ENCODE results near the gene TNFRSF18. TPM values are rescaled to one million over a fixed set of nuclear protein-coding genes. Genes with fewer than 3 reads are reported as not detected.
A peak's percentile ranks its signal among the peaks of the same experiment; 100 is the strongest.

The TNFRSF18 gene
- total and polyA plus RNA-seq, 2 donors (not counting 1 experiment from before 2014, with no cell fraction given) = 10.1 to 33.5 TPM

- Mint-ChIP-seq H3K27me3 (no peaks in the 10 kb centered on the region), H3K4me3 (peak within 1 kb of the TSS; percentile 93), H3K27ac (peak within 1 kb of the TSS; percentile 84), H3K4me1 (peaks cover 35% of the 10 kb centered on the region), H3K9me3 (ENCODE audit: insufficient read depth) (no peaks in the 10 kb centered on the region)
- Histone ChIP-seq H3K79me2 (ENCODE audit: control insufficient read depth, insufficient read depth, low read length) (peaks cover 67% of the 10 kb centered on the region), H3K4me3 (ENCODE audit: control extremely low read depth in 1 of 5, extremely low read depth in 1 of 5, insufficient read depth in 1 of 5, low read depth in 2 of 5, low read length in 4 of 5) (peak within 1 kb of the TSS; percentile 86 to 98 (median 90)), H4K20me1 (ENCODE audit: control insufficient read depth, insufficient read depth, low read length, poor library complexity, severe bottlenecking) (peaks cover 69% of the 10 kb centered on the region), H3K27ac (ENCODE audit: low read length in 2 of 2) (peak within 1 kb of the TSS; percentile 29 to 91), H3K4me1 (ENCODE audit: control insufficient read depth in 2 of 2, insufficient read depth in 2 of 2, low read length in 2 of 2) (peaks cover 26 to 32% of the 10 kb centered on the region in 2 donors), H3K9me3 (ENCODE audit: control extremely low read depth in 1 of 3, control insufficient read depth in 2 of 3, insufficient read depth in 1 of 3, low read length in 2 of 3) (no peaks in the 10 kb centered on the region), H3K4me2 (replicated peaks; ENCODE audit: low read depth, low read length, poor library complexity, severe bottlenecking) (peak within 1 kb of the TSS; percentile 92), H2AFZ (ENCODE audit: insufficient read depth, low read depth, low read length, poor library complexity, severe bottlenecking) (peak within 1 kb of the TSS; percentile 86), H3K27me3 (replicated peaks in 1 of 4; ENCODE audit: control extremely low read depth in 1 of 4, control insufficient read depth in 3 of 4, insufficient read depth in 4 of 4, low read length in 3 of 4) (no peaks in the 10 kb centered on the region), H3K9ac (ENCODE audit: low read length) (peak within 1 kb of the TSS; percentile 96), H3K36me3 (replicated peaks in 1 of 2; ENCODE audit: control extremely low read depth in 1 of 2, control insufficient read depth in 1 of 2, extremely low read depth in 1 of 2, insufficient read depth in 2 of 2, low read length in 1 of 2) (peaks cover 0 to 24% of the 10 kb centered on the region in 2 experiments)
- WGBS (ENCODE audit: insufficient coverage) = 10% methylated on average over 100 of the region's 100 CpGs
- ATAC-seq (ENCODE audit: low read depth) = no peak
- intact Hi-C loops (cut with micrococcal nuclease) = loop anchor here (1.0 to 10.0 kb wide), 4 partner anchors 24 to 198 kb away; partner anchors contain the start of genes ACAP3, C1orf159 and PUSL1
- CTCF ChIA-PET = interaction anchor here (2.3 kb wide), 2 partner anchors 18 to 113 kb away, joined by 5 read pairs; no protein-coding TSS in a partner anchor
- TF ChIP-seq EZH2 (IDR thresholded peaks at IDR 0.05; ENCODE audit: borderline replicate concordance, insufficient read depth, low read depth, low read length, poor library complexity, severe bottlenecking) = no peak
- DNase-seq = no peak
- POLR2A ChIA-PET = interaction anchor here (1.0 kb wide), 1 partner anchor 116 kb away, joined by 3 read pairs; the partner anchor contains the start of gene C1orf159
Measured at GRCh38 chr1:1232208-1232795, 25.9 kb upstream of the TNFRSF18 start, which contains the start of gene B3GALT6. Gene B3GALT6, plus strand, starts transcription at chr1:1232237. Its CDS starts 42 bp downstream, at chr1:1232279.

GRCh38 chr1:1231400-1232207, 25.2 kb upstream of the TNFRSF18 start, which contains the start of gene SDF4:
Gene SDF4, minus strand, starts transcription at chr1:1232001. Its CDS starts 3,229 bp downstream, at chr1:1228772.
- POLR2A ChIA-PET = interaction anchor here (0.7 to 1.0 kb wide), 3 partner anchors 94 to 115 kb away, joined by 3 read pairs; partner anchors contain the start of gene C1orf159
- Histone ChIP-seq H3K4me2 (replicated peaks; ENCODE audit: low read depth, low read length, poor library complexity, severe bottlenecking) (peak within 1 kb of the TSS; percentile 92), H3K9me3 (ENCODE audit: control extremely low read depth in 1 of 3, control insufficient read depth in 2 of 3, insufficient read depth in 1 of 3, low read length in 2 of 3) (no peaks in the 10 kb centered on the region), H4K20me1 (ENCODE audit: control insufficient read depth, insufficient read depth, low read length, poor library complexity, severe bottlenecking) (peaks cover 74% of the 10 kb centered on the region), H2AFZ (ENCODE audit: insufficient read depth, low read depth, low read length, poor library complexity, severe bottlenecking) (peak within 1 kb of the TSS; percentile 86), H3K36me3 (replicated peaks in 1 of 2; ENCODE audit: control extremely low read depth in 1 of 2, control insufficient read depth in 1 of 2, extremely low read depth in 1 of 2, insufficient read depth in 2 of 2, low read length in 1 of 2) (peaks cover 0 to 27% of the 10 kb centered on the region in 2 experiments), H3K27ac (ENCODE audit: low read length in 2 of 2) (peak within 1 kb of the TSS; percentile 29 to 91), H3K4me1 (ENCODE audit: control insufficient read depth in 2 of 2, insufficient read depth in 2 of 2, low read length in 2 of 2) (peaks cover 25 to 30% of the 10 kb centered on the region in 2 donors), H3K9ac (ENCODE audit: low read length) (peak within 1 kb of the TSS; percentile 96), H3K79me2 (ENCODE audit: control insufficient read depth, insufficient read depth, low read length) (peaks cover 74% of the 10 kb centered on the region), H3K4me3 (ENCODE audit: control extremely low read depth in 1 of 5, extremely low read depth in 1 of 5, insufficient read depth in 1 of 5, low read depth in 2 of 5, low read length in 4 of 5) (peak within 1 kb of the TSS; percentile 86 to 98 (median 90)), H3K27me3 (replicated peaks in 1 of 4; ENCODE audit: control extremely low read depth in 1 of 4, control insufficient read depth in 3 of 4, insufficient read depth in 4 of 4, low read length in 3 of 4) (no peaks in the 10 kb centered on the region)
- H3K9me3 Mint-ChIP-seq (ENCODE audit: insufficient read depth) = no peaks in the 10 kb centered on the region
- DNase-seq = peak; percentile 98
- H3K27ac Mint-ChIP-seq = peak within 1 kb of the TSS; percentile 84
- peak; percentile 94 for ATAC-seq (ENCODE audit: low read depth)
- peak within 1 kb of the TSS; percentile 93 for H3K4me3 Mint-ChIP-seq
- no peaks in the 10 kb centered on the region for H3K27me3 Mint-ChIP-seq
- WGBS (ENCODE audit: insufficient coverage) = under 1% methylated on average over 99 of the region's 99 CpGs
- intact Hi-C loops (cut with micrococcal nuclease) = loop anchor here (1.0 to 10.0 kb wide), 4 partner anchors 23 to 197 kb away; partner anchors contain the start of genes ACAP3, C1orf159 and PUSL1
- peaks cover 33% of the 10 kb centered on the region for H3K4me1 Mint-ChIP-seq
- CTCF ChIA-PET = interaction anchor here (0.6 to 2.3 kb wide), 5 partner anchors 19 to 113 kb away, joined by 3 to 18 read pairs (median 5); no protein-coding TSS in a partner anchor
- TF ChIP-seq EZH2 (IDR thresholded peaks at IDR 0.05; ENCODE audit: borderline replicate concordance, insufficient read depth, low read depth, low read length, poor library complexity, severe bottlenecking) = no peak
- TF ChIP-seq CTCF (IDR thresholded peaks at IDR 0.05) = no peak
